NCI-H345 (cell line): ENCODE results near the gene LPCAT1.
"Not testable (repeated sequence)": the region's sequence is repeated elsewhere in the genome, so short reads cannot be mapped to it uniquely, and the experiment has no call there.

Source experiments
- DNase-seq: peaks from one replicate; lab custom pipeline; 2025; lab: John Stamatoyannopoulos, UW

Gene LPCAT1

GRCh38 chr5:1508659-1509290, 15.0 kb downstream of the LPCAT1 start:
- no peak for DNase-seq

DNA sequence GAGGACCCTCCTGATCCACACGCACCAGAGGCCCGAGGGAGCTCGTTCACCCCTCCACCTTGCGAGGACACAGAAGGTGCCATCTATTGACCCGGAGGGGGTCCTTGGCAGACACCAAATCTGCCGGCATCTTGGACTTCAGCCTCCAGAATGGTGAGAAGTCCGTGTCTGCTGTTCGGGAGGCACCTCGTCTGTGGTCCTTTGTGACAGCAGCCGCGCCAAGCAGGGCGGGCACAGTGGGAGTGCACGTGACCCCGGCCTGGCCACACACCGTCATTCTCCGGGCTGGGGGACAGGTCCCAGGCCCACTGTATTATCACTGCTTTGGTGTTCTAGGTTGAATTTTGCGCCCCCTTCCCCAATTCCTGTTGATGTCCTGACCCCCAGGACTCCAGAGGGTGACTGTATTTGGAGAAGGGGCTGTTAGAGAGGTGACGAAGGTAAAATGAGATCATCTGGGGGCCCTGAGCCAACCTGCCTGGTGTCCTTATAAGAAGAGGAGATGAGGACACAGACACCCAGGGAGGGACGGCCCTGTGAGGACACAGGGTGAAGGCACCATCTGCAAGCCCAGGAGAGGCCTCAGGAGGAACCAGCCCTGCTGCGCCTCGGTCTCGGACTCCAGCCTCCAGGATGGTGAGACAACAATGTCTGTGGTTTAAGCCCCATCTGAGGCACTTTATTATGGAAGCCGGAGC, 15.7 kb downstream of the LPCAT1 start:
- DNase-seq: no peak

GRCh38 chr5:1507457-1507856, 16.3 kb downstream of the LPCAT1 start:
- no peak for DNase-seq

- no peak for DNase-seq
These were observed 16.8 kb downstream of the LPCAT1 start for GRCh38 chr5:1507014-1507375.

GRCh38 chr5:1506242-1507013, 17.3 kb downstream of the LPCAT1 start:
- DNase-seq: no peak

GRCh38 chr5:1505506-1506241, 18.1 kb downstream of the LPCAT1 start:
- no peak for DNase-seq

DNA sequence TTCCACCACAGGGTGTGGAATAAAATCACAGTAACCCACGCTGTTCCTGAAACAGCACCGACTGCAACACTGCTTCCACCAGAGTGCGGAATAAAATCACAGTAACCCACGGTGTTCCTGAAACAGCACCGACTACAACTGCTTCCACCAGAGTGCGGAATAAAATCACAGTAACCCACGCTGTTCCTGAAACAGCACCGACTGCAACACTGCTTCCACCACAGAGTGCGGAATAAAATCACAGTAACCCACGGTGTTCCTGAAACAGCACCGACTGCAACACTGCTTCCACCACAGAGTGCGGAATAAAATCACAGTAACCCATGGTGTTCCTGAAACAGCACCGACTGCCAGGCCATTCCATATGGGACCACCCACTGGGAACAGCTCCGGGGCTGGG, 18.7 kb downstream of the LPCAT1 start:
- DNase-seq: not testable (repeated sequence)

GRCh38 chr5:1504617-1505016, 19.1 kb downstream of the LPCAT1 start:
- DNase-seq: no peak

DNA sequence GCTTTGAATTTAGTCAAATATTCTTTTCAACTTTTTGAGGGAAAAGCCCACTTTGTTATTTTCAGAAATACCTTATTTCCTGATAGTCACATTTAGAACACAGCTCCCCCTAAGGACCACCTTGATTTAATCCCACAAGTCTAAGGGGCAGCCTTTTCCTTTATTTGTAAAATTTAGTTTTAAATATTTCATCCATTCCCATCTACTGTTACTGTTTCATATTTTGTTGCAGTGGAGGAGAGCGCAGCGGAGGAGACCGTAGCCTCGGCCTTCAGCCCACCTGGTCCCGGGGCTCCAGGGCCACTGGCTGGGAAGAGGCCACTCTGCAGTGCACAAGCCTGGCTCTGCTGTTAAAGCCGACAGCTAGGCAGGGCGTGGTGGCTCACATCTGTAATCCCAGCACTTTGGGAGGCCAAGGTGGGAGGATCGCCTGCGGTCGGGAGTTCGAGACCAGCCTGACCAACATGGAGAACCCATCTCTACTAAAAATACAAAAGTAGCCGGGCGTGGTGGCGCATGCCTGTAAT, 19.6 kb downstream of the LPCAT1 start:
- no peak for DNase-seq

GRCh38 chr5:1503241-1504068, 20.3 kb downstream of the LPCAT1 start:
- no peak for DNase-seq

DNA sequence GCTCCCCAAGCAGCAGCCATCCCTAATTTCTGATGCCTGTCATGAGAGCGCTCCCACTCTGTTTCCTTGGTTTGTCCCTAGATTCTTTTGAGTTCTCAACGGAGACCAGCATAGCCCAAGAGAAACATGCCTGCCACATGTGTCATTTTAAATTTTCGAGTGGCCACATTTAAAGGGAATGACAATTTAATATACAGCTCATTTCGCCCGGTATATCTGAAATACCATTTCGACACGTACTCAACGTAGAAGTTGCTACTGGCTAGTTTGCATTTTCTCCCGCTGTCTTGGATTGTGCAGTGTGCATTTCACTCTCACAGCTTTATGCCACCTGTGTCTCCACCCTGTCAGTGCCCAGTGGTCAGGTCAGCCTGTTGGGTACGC, 21.0 kb downstream of the LPCAT1 start:
- DNase-seq: no peak

- DNase-seq: peak; percentile 20
These were observed 21.6 kb downstream of the LPCAT1 start for GRCh38 chr5:1502046-1502736.

DNA sequence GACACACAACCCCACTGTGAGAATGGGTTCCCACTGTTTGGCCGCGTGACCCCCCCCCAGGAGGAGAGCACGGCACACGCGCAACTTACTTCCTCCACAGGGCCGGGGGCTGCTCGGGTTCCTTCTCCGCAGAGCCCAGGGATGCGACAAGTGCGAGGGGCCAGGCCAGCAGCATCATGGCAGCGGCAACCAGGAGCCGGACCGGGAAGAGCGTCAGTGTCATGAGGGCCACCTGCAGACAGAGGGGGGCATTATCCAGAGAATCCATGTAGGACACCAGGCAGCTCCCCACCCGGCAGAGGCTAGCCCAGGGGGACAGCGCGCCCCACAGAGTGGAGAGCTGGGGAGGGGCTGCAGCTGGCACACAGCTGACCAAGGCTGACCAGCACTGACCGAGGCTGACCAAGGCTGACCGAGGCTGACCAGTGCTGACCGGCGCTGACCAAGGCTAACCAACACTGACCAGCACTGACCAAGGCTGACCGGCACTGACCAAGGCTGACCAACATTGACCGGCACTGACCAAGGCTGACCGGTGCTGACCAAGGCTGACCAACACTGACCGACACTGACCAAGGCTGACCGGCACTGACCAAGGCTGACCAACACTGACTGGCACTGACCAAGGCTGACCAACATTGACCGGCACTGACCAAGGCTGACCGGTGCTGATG, 22.3 kb downstream of the LPCAT1 start:
- DNase-seq: no peak

DNA sequence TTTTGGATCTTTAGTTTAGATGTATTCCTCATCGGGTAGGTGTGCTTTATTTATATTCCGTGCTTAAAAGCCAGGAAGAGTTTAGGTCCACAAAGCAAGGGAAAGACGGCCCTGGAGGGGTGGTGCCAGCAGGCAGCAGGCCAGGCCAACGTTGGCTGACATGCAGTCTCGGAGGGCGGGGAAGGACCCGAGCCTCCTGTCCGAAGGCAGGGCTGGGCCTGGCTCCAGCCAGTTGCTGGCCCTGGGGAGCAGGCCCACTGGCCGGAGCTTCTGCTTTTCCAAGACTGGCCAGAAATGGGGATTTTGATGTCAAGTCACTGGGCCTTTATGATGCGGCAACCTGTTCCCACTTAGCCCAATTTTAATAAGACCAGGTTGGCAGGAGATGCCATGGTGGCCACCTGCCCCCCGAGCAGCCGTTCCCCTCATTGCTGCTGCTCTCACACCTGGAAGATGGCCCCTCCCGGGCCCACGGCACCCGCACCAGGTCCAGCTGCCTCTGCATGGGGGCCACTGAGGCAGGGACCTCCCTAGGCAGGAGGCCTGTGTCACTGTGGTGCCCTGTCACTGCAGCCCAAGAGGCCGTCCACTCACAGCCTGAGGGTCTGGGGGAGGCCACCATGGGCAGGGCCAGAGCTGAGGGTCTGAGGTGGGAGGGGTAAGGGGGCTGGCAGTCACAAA, 23.2 kb downstream of the LPCAT1 start:
- DNase-seq: no peak

DNA sequence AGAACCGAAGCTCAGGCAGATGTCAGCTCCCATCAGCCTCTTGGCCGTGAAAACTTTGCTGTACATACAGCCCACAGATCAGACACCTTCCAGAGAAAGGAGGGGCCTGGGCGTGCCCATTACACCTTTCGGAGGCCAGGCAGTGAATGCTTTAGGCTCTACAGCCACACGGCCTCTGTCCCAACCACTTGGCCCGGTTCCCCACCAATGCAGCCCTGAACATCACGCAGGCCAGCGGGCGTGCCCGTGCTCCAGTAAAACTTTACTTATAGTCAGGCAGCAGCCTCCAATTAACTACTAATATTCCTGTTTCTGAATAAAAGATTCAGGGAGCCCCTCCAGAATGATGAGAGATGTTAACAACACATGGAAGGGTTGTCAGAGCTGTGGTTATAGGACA, 23.9 kb downstream of the LPCAT1 start:
- DNase-seq: no peak

- DNase-seq: no peak
These were observed 24.9 kb downstream of the LPCAT1 start for GRCh38 chr5:1498623-1499416.

DNA sequence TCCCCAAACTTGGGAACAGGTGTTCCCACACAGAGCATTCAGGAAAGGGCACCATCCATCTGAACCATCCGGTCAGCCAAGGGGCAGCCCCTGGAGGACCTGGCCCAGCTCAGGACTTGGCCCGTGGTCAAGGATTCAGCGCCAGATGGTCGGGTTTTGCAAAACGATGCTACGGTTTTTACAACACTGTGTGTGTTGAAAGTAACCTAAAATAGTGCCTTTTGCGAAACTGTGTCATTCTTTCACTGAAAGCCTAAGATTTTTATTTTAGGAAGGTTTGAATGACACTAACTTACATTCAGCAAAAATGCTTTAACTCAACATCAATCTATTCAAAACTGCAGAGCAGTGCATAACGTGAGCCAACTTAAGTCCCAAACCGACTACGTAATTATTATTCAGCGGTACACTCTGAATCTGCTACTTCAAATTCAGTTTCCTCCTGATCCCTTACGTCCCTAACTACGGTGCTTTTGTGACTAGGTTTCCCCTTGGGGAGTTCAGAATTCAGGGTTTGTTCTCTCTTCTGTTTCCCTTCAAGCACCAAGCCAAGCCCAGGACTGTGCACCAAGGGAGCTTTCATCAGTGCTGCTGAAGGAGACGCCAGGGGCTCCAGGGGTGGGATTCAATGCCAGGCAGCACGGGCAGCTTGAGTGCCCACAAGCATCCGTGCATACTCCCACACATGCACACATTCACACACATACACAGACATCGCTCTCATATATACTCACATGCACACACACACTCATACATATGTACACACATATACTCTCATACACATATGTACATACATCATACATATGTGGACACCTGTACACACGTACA, 25.8 kb downstream of the LPCAT1 start:
- DNase-seq: no peak

DNA sequence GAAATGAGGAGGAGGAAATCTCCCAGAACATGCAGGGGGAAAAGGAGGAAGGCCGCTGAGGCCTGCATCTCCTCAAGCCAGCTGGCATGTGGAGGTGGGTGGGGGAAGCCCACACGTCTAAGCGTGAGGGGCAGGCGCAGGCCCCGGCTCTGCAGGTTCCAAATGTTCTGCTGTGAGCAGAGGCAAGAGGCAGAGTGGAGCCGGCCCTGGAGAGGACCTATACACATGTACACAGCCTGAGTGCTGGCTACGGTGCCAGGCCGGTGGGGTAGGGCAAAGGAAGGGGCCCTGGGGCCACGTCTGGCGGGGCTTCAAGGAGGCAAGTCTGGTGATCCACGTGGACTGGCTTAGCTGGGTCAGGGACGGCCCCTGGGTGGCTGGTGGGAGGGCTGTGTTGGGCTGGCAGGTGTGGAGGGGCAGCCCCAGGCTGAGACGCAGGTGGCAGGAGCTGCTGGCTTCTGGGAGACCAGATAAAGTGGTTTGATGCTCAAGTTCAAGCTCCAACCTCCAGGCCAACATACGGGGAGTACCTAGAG, 26.4 kb downstream of the LPCAT1 start:
- no peak for DNase-seq
